GM23338 (cell line): ENCODE results near the gene ZNF844. TPM values are rescaled to one million over a fixed set of nuclear protein-coding genes. Genes with fewer than 3 reads are reported as not detected.

Source experiments
- polyA plus RNA-seq: library from polyadenylated mRNA; unstranded; fragments of >200 nt; fragmentation: Nextera tagmentation; extraction: Ambion mirVana; gene quantifications from 2 replicates; pipeline ENCODE4 v1.2.1, GENCODE V29; 2016
- small RNA-seq: library from RNA; depleted of rRNA; stranded (forward); fragments of <200 nt; gene quantifications from one replicate; pipeline ENCODE3, GENCODE V24; 2014; ENCODE audit warnings: low replicate concordance
- total RNA-seq: library from RNA; depleted of rRNA; stranded (reverse); fragments of >200 nt; shearing (Covaris generic); gene quantifications from 2 replicates; pipeline ENCODE4 v1.2.3, GENCODE V29; 2014; rRNA removed

The ZNF844 gene
- total and polyA plus RNA-seq, 2 experiments from 2014 or later = 2.1 to 10.5 TPM

Small RNA genes within 50 kb of the gene (small RNA-seq; reads per million reads assigned to genes)
- gene RF00019 = not detected
- gene RNA5SP465 = not detected
- gene RNA5SP466 = not detected
- not detected for gene RNA5SP467

Other genes with a start within 250 kb of the ZNF844 start
- 6.6 and 11.7 TPM in 2 replicates for gene ZNF439, start 216.0 kb upstream of the ZNF844 start, total RNA-seq
- 3.5 and 4.5 TPM in 2 replicates for gene ZNF439, start 216.0 kb upstream of the ZNF844 start, polyA plus RNA-seq
- gene ZNF69, start 176.9 kb upstream of the ZNF844 start, total RNA-seq = 42.3 and 60.4 TPM in 2 replicates
- 13.5 and 15.8 TPM in 2 replicates for gene ZNF69, start 176.9 kb upstream of the ZNF844 start, polyA plus RNA-seq
- gene ZNF700, start 139.6 kb upstream of the ZNF844 start, total RNA-seq = 9.3 and 13.6 TPM in 2 replicates
- gene ZNF700, start 139.6 kb upstream of the ZNF844 start, polyA plus RNA-seq = 4.5 and 6.0 TPM in 2 replicates
- 0.87 and 2.2 TPM in 2 replicates for gene ZNF763, start 99.7 kb upstream of the ZNF844 start, total RNA-seq
- gene ZNF763, start 99.7 kb upstream of the ZNF844 start, polyA plus RNA-seq = 0.61 and 1.7 TPM in 2 replicates
- 2.0 and 9.8 TPM in 2 replicates for gene ZNF433, start 29.1 kb upstream of the ZNF844 start, total RNA-seq
- 3.4 and 4.1 TPM in 2 replicates for gene ZNF433, start 29.1 kb upstream of the ZNF844 start, polyA plus RNA-seq
- gene ZNF878, start 11.8 kb upstream of the ZNF844 start, total RNA-seq = 16.4 and 18.6 TPM in 2 replicates
- gene ZNF878, start 11.8 kb upstream of the ZNF844 start, polyA plus RNA-seq = 7.5 and 8.7 TPM in 2 replicates
- gene ZNF20, start 75.6 kb downstream of the ZNF844 start, total RNA-seq = 7.5 and 15.7 TPM in 2 replicates
- 3.6 and 4.1 TPM in 2 replicates for gene ZNF20, start 75.6 kb downstream of the ZNF844 start, polyA plus RNA-seq
- gene ZNF625, start 92.0 kb downstream of the ZNF844 start, total RNA-seq = 18.6 and 28.2 TPM in 2 replicates
- 7.4 and 12.9 TPM in 2 replicates for gene ZNF625, start 92.0 kb downstream of the ZNF844 start, polyA plus RNA-seq
- 6.7 and 7.1 TPM in 2 replicates for gene ZNF136, start 98.4 kb downstream of the ZNF844 start, total RNA-seq
- 3.9 and 5.6 TPM in 2 replicates for gene ZNF136, start 98.4 kb downstream of the ZNF844 start, polyA plus RNA-seq
- 3.8 and 4.1 TPM in 2 replicates for gene ZNF44, start 230.2 kb downstream of the ZNF844 start, total RNA-seq
- 3.4 and 4.3 TPM in 2 replicates for gene ZNF44, start 230.2 kb downstream of the ZNF844 start, polyA plus RNA-seq